Liver (tissue), 9 donors: ENCODE results near the gene NEUROD4. TPM values are rescaled to one million over a fixed set of nuclear protein-coding genes. Genes with fewer than 3 reads are reported as not detected.

Experiments used
- DNase-seq: peaks from one replicate; pipeline ENCODE4 v3.0.0-alpha.2; 2017; ENCODE audit warnings: low spot score
- H3K27ac ChIP-seq, 2 donors: one replicate each; pipeline ENCODE4 v1.7.0; 2013; ENCODE audit warnings: inconsistent platforms in 2 of 2, low read length in 2 of 2, control low read depth in 1 of 2, low read depth in 1 of 2, mild to moderate bottlenecking in 1 of 2
- H3K27me3 ChIP-seq, 4 donors: one replicate each; pipeline versions ENCODE4 v1.6.1 to v1.7.0; 2013; ENCODE audit warnings: low read length in 3 of 4, inconsistent platforms in 1 of 4, mild to moderate bottlenecking in 1 of 4, moderate library complexity in 1 of 4; ENCODE audit not compliant: control insufficient read depth in 4 of 4, insufficient read depth in 4 of 4
- H3K36me3 ChIP-seq, 4 donors: one replicate each; pipeline versions ENCODE4 v1.6.1 to v1.7.0; 2013; ENCODE audit warnings: low read length in 3 of 4, mild to moderate bottlenecking in 3 of 4, low read depth in 1 of 4, moderate library complexity in 1 of 4; ENCODE audit not compliant: control insufficient read depth in 4 of 4, insufficient read depth in 3 of 4
- H3K4me1 ChIP-seq, 4 donors: one replicate each; pipeline versions ENCODE4 v1.6.1 to v1.7.0; 2013; ENCODE audit warnings: low read length in 3 of 4, mild to moderate bottlenecking in 3 of 4, moderate library complexity in 1 of 4; ENCODE audit not compliant: control insufficient read depth in 4 of 4, insufficient read depth in 4 of 4
- H3K4me3 ChIP-seq, 3 donors: one replicate each; pipeline versions ENCODE4 v1.6.1 to v1.7.0; 2013; ENCODE audit warnings: low read length in 3 of 3, control low read depth in 1 of 3, low read depth in 1 of 3, mild to moderate bottlenecking in 1 of 3
- H3K9ac ChIP-seq, 2 donors: one replicate each; pipeline ENCODE4 v1.7.0; 2013; ENCODE audit warnings: low read length in 2 of 2, mild to moderate bottlenecking in 2 of 2, moderate library complexity in 2 of 2, control low read depth in 1 of 2, low read depth in 1 of 2
- H3K9me3 ChIP-seq, 4 donors: one replicate each; pipeline versions ENCODE4 v1.6.1 to v1.7.0; 2013; ENCODE audit warnings: low read length in 3 of 4; ENCODE audit not compliant: control insufficient read depth in 4 of 4
- ATF3 ChIP-seq: IDR thresholded peaks from 2 replicates; pipeline ENCODE4 v1.6.1; 2016; ENCODE audit warnings: antibody characterized with exemption
- CTCF ChIP-seq: fragments of 150-350 bp; IDR thresholded peaks from 2 replicates; pipeline ENCODE4 v1.5.1; 2017; ENCODE audit warnings: improper control_type of control experiment, low read depth, low read length; ENCODE audit not compliant: missing input control
- EGR1 ChIP-seq, 2 donors: IDR thresholded peaks; 2 replicates each; pipeline ENCODE4 v1.6.1; 2016 to 2018; ENCODE audit warnings: antibody characterized with exemption in 2 of 2, low read depth in 2 of 2
- FOXA1 ChIP-seq: IDR thresholded peaks from 2 replicates; pipeline ENCODE4 v1.6.1; 2016; ENCODE audit warnings: antibody characterized with exemption
- FOXA2 ChIP-seq: IDR thresholded peaks from 2 replicates; pipeline ENCODE4 v1.6.1; 2016; ENCODE audit warnings: antibody characterized with exemption
- GABPA ChIP-seq, 2 donors: IDR thresholded peaks in 1 of 2; conservative IDR thresholded peaks in 1 of 2; 2 replicates each; pipeline ENCODE4 v1.6.1; 2016; ENCODE audit warnings: antibody characterized with exemption in 2 of 2, mild to moderate bottlenecking in 1 of 2, moderate library complexity in 1 of 2
- HNF4A ChIP-seq, 2 donors: conservative IDR thresholded peaks; 2 replicates each; pipeline ENCODE4 v1.6.1; 2016; ENCODE audit warnings: antibody characterized with exemption in 2 of 2, mild to moderate bottlenecking in 2 of 2
- HNF4G ChIP-seq: IDR thresholded peaks from 2 replicates; pipeline ENCODE4 v1.6.1; 2016; ENCODE audit warnings: antibody characterized with exemption
- JUND ChIP-seq, 2 donors: IDR thresholded peaks; 2 replicates each; pipeline ENCODE4 v1.6.1; 2016; ENCODE audit warnings: antibody characterized with exemption in 2 of 2
- MAX ChIP-seq: IDR thresholded peaks from 2 replicates; pipeline ENCODE4 v1.6.1; 2016; ENCODE audit warnings: antibody characterized with exemption
- NR2F2 ChIP-seq: IDR thresholded peaks from 2 replicates; pipeline ENCODE4 v1.6.1; 2016; ENCODE audit warnings: antibody characterized with exemption
- RAD21 ChIP-seq, 2 donors: IDR thresholded peaks; 2 replicates each; pipeline ENCODE4 v1.6.1; 2016; ENCODE audit warnings: antibody characterized with exemption in 2 of 2, mild to moderate bottlenecking in 2 of 2
- REST ChIP-seq: IDR thresholded peaks from 2 replicates; pipeline ENCODE4 v1.6.1; 2016; ENCODE audit warnings: antibody characterized with exemption, mild to moderate bottlenecking
- RXRA ChIP-seq, 2 donors: IDR thresholded peaks; 2 replicates each; pipeline ENCODE4 v1.6.1; 2017 to 2018; ENCODE audit warnings: antibody characterized with exemption in 2 of 2, mild to moderate bottlenecking in 1 of 2
- SP1 ChIP-seq: IDR thresholded peaks from 2 replicates; pipeline ENCODE4 v1.6.1; 2018; ENCODE audit warnings: antibody characterized with exemption, mild to moderate bottlenecking
- TAF1 ChIP-seq: conservative IDR thresholded peaks from 2 replicates; pipeline ENCODE4 v1.6.1; 2016; ENCODE audit warnings: antibody characterized with exemption, mild to moderate bottlenecking
- YY1 ChIP-seq: IDR thresholded peaks from 2 replicates; pipeline ENCODE4 v1.6.1; 2016; ENCODE audit warnings: antibody characterized with exemption, mild to moderate bottlenecking
- ZBTB33 ChIP-seq: IDR thresholded peaks from 2 replicates; pipeline ENCODE4 v1.6.1; 2016; ENCODE audit warnings: antibody characterized with exemption
- WGBS: extraction: QIAGEN DNeasy Blood & Tissue Kit; methylation state at CpG from one replicate; pipeline ENCODE4 v1.1.7; 2013; 5-methylcytosine and 5-hydroxymethylcytosine counted together
- polyA plus RNA-seq, 2 donors: library from polyadenylated mRNA; stranded (reverse) in 1 of 2; unstranded in 1 of 2; fragments of 200-250 nt in 1 of 2; fragments of >200 nt in 1 of 2; fragmentation: Nextera tagmentation in 1 of 2; extraction: Ambion mirVana in 1 of 2; gene quantifications; one replicate each; pipeline versions ENCODE4 v1.2.1 to v1.2.3, GENCODE V29; 2013 to 2015
- total RNA-seq, 2 donors: library from RNA; depleted of rRNA; stranded (reverse); fragments of >200 nt; gene quantifications; one replicate each; pipeline ENCODE4 v1.2.3, GENCODE V29; 2014
- donor health status: healthy.
- donor health status: healthy.
- donor health status: healthy.
- donor health status: healthy.
- donor health status: healthy.

NEUROD4 gene
- total and polyA plus RNA-seq, 4 donors: not detected

GRCh38 chr12:55025508-55025907, 5.7 kb downstream of the NEUROD4 start (continued):
- TF ChIP-seq TAF1: no peak

- WGBS: 68% methylated on average over 6 of the region's 6 CpGs
- DNase-seq: no peak
- Histone ChIP-seq H3K4me3 (no peak overlapping the region), H3K9ac (no peak overlapping the region), H3K36me3 (no peaks in the 10 kb centered on the region), H3K27ac (no peak overlapping the region), H3K9me3 (no peaks in the 10 kb centered on the region), H3K27me3 (peaks cover 0 to 11% (median 0%) of the 10 kb centered on the region in 4 donors), H3K4me1 (no peaks in the 10 kb centered on the region)
- no peak for TF ChIP-seq NR2F2
- TF ChIP-seq JUND (IDR thresholded peaks at IDR 0.05): no peak
- no peak for TF ChIP-seq TAF1
- no peak for TF ChIP-seq FOXA1
- TF ChIP-seq REST: no peak
- TF ChIP-seq GABPA (IDR thresholded peaks at IDR 0.05 in 1 of 2, conservative IDR thresholded peaks at IDR 0.05 in 1 of 2): no peak
- no peak for TF ChIP-seq HNF4G
- no peak for TF ChIP-seq YY1
- TF ChIP-seq SP1: no peak
- no peak for TF ChIP-seq CTCF
- TF ChIP-seq MAX: no peak
- TF ChIP-seq RAD21 (IDR thresholded peaks at IDR 0.05): no peak
- TF ChIP-seq RXRA (IDR thresholded peaks at IDR 0.05): no peak
- no peak for TF ChIP-seq HNF4A (conservative IDR thresholded peaks at IDR 0.05)
- TF ChIP-seq ZBTB33: no peak
- TF ChIP-seq ATF3: no peak
- no peak for TF ChIP-seq EGR1 (IDR thresholded peaks at IDR 0.05; ENCODE audit: low read depth in 2 of 2)
- TF ChIP-seq FOXA2: no peak
Measured at GRCh38 chr12:55034218-55034617, 14.4 kb downstream of the NEUROD4 start.
